GM18870 (cell line): ENCODE results near the gene CCDC9.
"Not testable (repeated sequence)": the region's sequence is repeated elsewhere in the genome, so short reads cannot be mapped to it uniquely, and the experiment has no call there.

Source experiments
- ATAC-seq: cut with Tn5 transposase; IDR thresholded peaks from one replicate; pipeline ENCODE4 v1.9.1; 2021; ENCODE audit warnings: moderate library complexity; ENCODE audit not compliant: unreplicated experiment

CCDC9 gene

GRCh38 chr19:47231215-47232054 lies 24.9 kb upstream of the CCDC9 start:
- ATAC-seq: no peak

- no peak for ATAC-seq
These were observed 23.7 kb upstream of the CCDC9 start for GRCh38 chr19:47232422-47233211.

- no peak for ATAC-seq
These were observed 20.2 kb upstream of the CCDC9 start for GRCh38 chr19:47236072-47236675.

- ATAC-seq: no peak
These were observed 17.2 kb upstream of the CCDC9 start for GRCh38 chr19:47239152-47239551.

- ATAC-seq: no peak
These were observed 16.6 kb upstream of the CCDC9 start for GRCh38 chr19:47239610-47240296.

- ATAC-seq: no peak
These were observed 15.8 kb upstream of the CCDC9 start for GRCh38 chr19:47240556-47240955.

- no peak for ATAC-seq
These were observed 15.1 kb upstream of the CCDC9 start for GRCh38 chr19:47240996-47241918.

- ATAC-seq: no peak
These were observed 14.3 kb upstream of the CCDC9 start for GRCh38 chr19:47241919-47242577.

GRCh38 chr19:47243364-47243775 lies 13.0 kb upstream of the CCDC9 start:
- ATAC-seq: no peak

- peak; percentile 56 for ATAC-seq
These were observed 12.4 kb upstream of the CCDC9 start for GRCh38 chr19:47243776-47244547.

GRCh38 chr19:47247308-47247990 lies 8.9 kb upstream of the CCDC9 start:
- ATAC-seq: no peak

- not testable (repeated sequence) for ATAC-seq
These were observed 3.3 kb upstream of the CCDC9 start for GRCh38 chr19:47253016-47253415.

GRCh38 chr19:47253467-47253881 lies 2.9 kb upstream of the CCDC9 start:
- no peak for ATAC-seq

- ATAC-seq: no peak
These were observed 2.4 kb upstream of the CCDC9 start for GRCh38 chr19:47253970-47254369.

GRCh38 chr19:47256693-47257410 lies 527 bp downstream of the CCDC9 start:
- ATAC-seq: peak; percentile 59

GRCh38 chr19:47257411-47258169 lies 1.3 kb downstream of the CCDC9 start:
- ATAC-seq: no peak

- no peak for ATAC-seq
These were observed 2.1 kb downstream of the CCDC9 start for GRCh38 chr19:47258434-47258833.
